Endothelial cell of umbilical vein (primary cell): Measurements from ENCODE around the gene XPA. TPM values are rescaled to one million over a fixed set of nuclear protein-coding genes. Genes with fewer than 3 reads are reported as not detected.

Experiments
- BruUV-seq: library from RNA; stranded (reverse); fragments of 400-500 nt; replicated peaks from 2 replicates; lab custom pipeline; 2021; lab: Mats Ljungman, UMichigan
- CTCF ChIA-PET: fragments of 300-600, 350-600 bp; sonication (Branson Sonifier 250); formaldehyde crosslinking; loops from one replicate; lab custom pipeline; 2021; ENCODE audit warnings: antibody characterized with exemption, inconsistent platforms; lab: Charles Lee
- POLR2A ChIA-PET: fragments of 300-600, 350-600 bp; sonication (Branson Sonifier 250); formaldehyde crosslinking; loops from one replicate; lab custom pipeline; 2021; ENCODE audit warnings: antibody characterized with exemption, inconsistent platforms; lab: Charles Lee
- DNase-seq: peaks from one replicate; pipeline ENCODE4 v3.0.0-alpha.2; 2011; ENCODE audit warnings: low read depth, low spot score
- FAIRE-seq: peaks from 2 replicates; lab custom pipeline; 2011; peaks lifted over from hg19 to GRCh38; lab: Jason Lieb, UNC
- H2AFZ ChIP-seq: 2 replicates; pipeline ENCODE4 v1.6.0; 2012; ENCODE audit warnings: low read depth, low read length, control low read depth, inconsistent platforms
- H3K27ac ChIP-seq: 2 replicates; pipeline ENCODE4 v1.5.1; 2011; ENCODE audit warnings: low read depth, mild to moderate bottlenecking, control low read depth, low read length, moderate library complexity; ENCODE audit not compliant: insufficient read depth
- H3K27me3 ChIP-seq, 2 experiments: 2 replicates each; pipeline versions ENCODE4 v1.6.0 to v1.6.1; 2011; ENCODE audit warnings: low read length in 2 of 2, mixed read lengths in 1 of 2; ENCODE audit not compliant: control insufficient read depth in 2 of 2, insufficient read depth in 2 of 2
- H3K36me3 ChIP-seq, 2 experiments: 2 replicates in 1 of 2; 3 replicates in 1 of 2; pipeline ENCODE4 v1.5.1; 2011; ENCODE audit warnings: low read length in 2 of 2, mild to moderate bottlenecking in 1 of 2, moderate library complexity in 1 of 2; ENCODE audit not compliant: control insufficient read depth in 2 of 2, insufficient read depth in 2 of 2; ENCODE audit errors: extremely low read depth in 1 of 2
- H3K4me1 ChIP-seq: 3 replicates; pipeline ENCODE4 v1.5.1; 2011; ENCODE audit warnings: mild to moderate bottlenecking, low read length; ENCODE audit not compliant: control insufficient read depth, insufficient read depth; ENCODE audit errors: extremely low read depth
- H3K4me2 ChIP-seq: 2 replicates; pipeline ENCODE4 v1.6.1; 2011; ENCODE audit warnings: low read length, control low read depth, mixed read lengths; ENCODE audit not compliant: insufficient read depth
- H3K4me3 ChIP-seq, 3 experiments: fragments of 200-600 bp in 1 of 3; sonication (generic), shearing (Covaris generic) in 1 of 3; replicated peaks in 1 of 3; 2 replicates each; pipeline ENCODE4 v1.5.1; 2011 to 2016; ENCODE audit warnings: control low read depth in 3 of 3, low read length in 3 of 3, mild to moderate bottlenecking in 2 of 3, inconsistent platforms in 1 of 3, low read depth in 1 of 3, moderate library complexity in 1 of 3; ENCODE audit not compliant: insufficient read depth in 1 of 3
- H3K79me2 ChIP-seq: 2 replicates; pipeline ENCODE4 v1.6.0; 2012; ENCODE audit warnings: low read length, inconsistent platforms; ENCODE audit not compliant: control insufficient read depth, insufficient read depth
- H3K9ac ChIP-seq: replicated peaks from 2 replicates; pipeline ENCODE3; 2011; ENCODE audit warnings: low read length, control low read depth; ENCODE audit not compliant: insufficient read depth; ENCODE audit errors: extremely low read depth
- H3K9me1 ChIP-seq: replicated peaks from 3 replicates; pipeline ENCODE4 v1.6.0; 2011; ENCODE audit warnings: mild to moderate bottlenecking, low read length; ENCODE audit not compliant: control insufficient read depth, insufficient read depth; ENCODE audit errors: extremely low read depth
- H3K9me3 ChIP-seq: replicated peaks from 2 replicates; pipeline ENCODE4 v1.5.1; 2012; ENCODE audit warnings: low read length, inconsistent platforms; ENCODE audit not compliant: control insufficient read depth, insufficient read depth
- H4K20me1 ChIP-seq: replicated peaks from 2 replicates; pipeline ENCODE3; 2011; ENCODE audit warnings: mild to moderate bottlenecking, low read length; ENCODE audit not compliant: control insufficient read depth, insufficient read depth; ENCODE audit errors: extremely low read depth
- EZH2 ChIP-seq: IDR thresholded peaks from 2 replicates; pipeline ENCODE4 v1.6.1; 2012; ENCODE audit warnings: borderline replicate concordance, low read depth, mild to moderate bottlenecking, moderate library complexity, low read length, inconsistent platforms; ENCODE audit not compliant: severe bottlenecking
- FOS ChIP-seq: IDR thresholded peaks from 2 replicates; pipeline ENCODE4 v1.6.1; 2011; ENCODE audit warnings: mild to moderate bottlenecking, low read length, moderate library complexity, borderline replicate concordance; ENCODE audit not compliant: insufficient read depth
- GATA2 ChIP-seq: IDR thresholded peaks from 2 replicates; pipeline ENCODE4 v1.7.0; 2011; ENCODE audit warnings: low read depth, mild to moderate bottlenecking, moderate library complexity, mixed read lengths, low read length; ENCODE audit not compliant: insufficient read length, insufficient read depth
- JUN ChIP-seq: IDR thresholded peaks from 2 replicates; pipeline ENCODE4 v1.6.1; 2011; ENCODE audit warnings: borderline replicate concordance, low read depth; ENCODE audit not compliant: insufficient read length, insufficient read depth
- MYC ChIP-seq: IDR thresholded peaks from one replicate; pipeline ENCODE4 v1.6.1; 2011; ENCODE audit warnings: mild to moderate bottlenecking, low read depth, low read length
- POLR2A ChIP-seq: IDR thresholded peaks from 2 replicates; pipeline ENCODE4 v1.6.1; 2012; ENCODE audit warnings: low read depth, mild to moderate bottlenecking, control low read depth, low read length
- POLR2AphosphoS5 ChIP-seq: IDR thresholded peaks from 2 replicates; pipeline ENCODE4 v1.6.1; 2012; ENCODE audit warnings: low read depth, mild to moderate bottlenecking, control low read depth, low read length, moderate library complexity; ENCODE audit not compliant: insufficient read depth
- dilution Hi-C: fragments of 300-500 bp; cut with MboI; formaldehyde crosslinking; loops from one replicate; pipeline ENCODE4 v1.15.0; 2019; ENCODE audit warnings: low sequenced_read_pairs; ENCODE audit not compliant: extremely low pct_ligation_motif_present
- intact Hi-C: fragments of 100-400 bp; cut with micrococcal nuclease; formaldehyde crosslinking; loops from one replicate; pipeline ENCODE4 v1.10.0; 2022
- polyA plus RNA-seq, 4 experiments: library from polyadenylated mRNA; depleted of rRNA in 3 of 4; stranded (reverse) in 3 of 4; unstranded in 1 of 4; fragments of >200 nt; gene quantifications; 2 replicates each; pipeline versions ENCODE4 v1.2.1 to v1.2.3, GENCODE V29; 2011 to 2012; ENCODE audit warnings: missing spikeins in 1 of 4
- total RNA-seq: library from RNA; stranded (reverse); gene quantifications from 2 replicates; pipeline ENCODE4 v1.2.3, GENCODE V29; 2021
- TF ChIP-seq, protein P1 (sequence below): IDR thresholded peaks from 2 replicates; pipeline ENCODE4 v1.6.1; 2011; ENCODE audit not compliant: insufficient read depth, insufficient read length
- TF ChIP-seq, protein P2 (sequence below), 2 donors: IDR thresholded peaks; 1 replicate in 1 of 2; 2 replicates in 1 of 2; pipeline ENCODE4 v1.5.1; 2011; ENCODE audit warnings: low read length in 2 of 2, mild to moderate bottlenecking in 2 of 2, moderate library complexity in 2 of 2, control low read depth in 1 of 2, inconsistent platforms in 1 of 2, low read depth in 1 of 2; ENCODE audit not compliant: insufficient read depth in 1 of 2; ENCODE audit errors: extremely low read depth in 1 of 2

The XPA gene
- total and polyA plus RNA-seq, 2 donors (not counting 3 experiments of a cell fraction or from before 2014, with no cell fraction given), result 3.6 to 21.1 TPM

- intact Hi-C loops, result no loop called here
- H3K79me2 ChIP-seq, result peaks cover 15% of the 10 kb centered on the region
- CTCF ChIA-PET, result interaction anchor here (1.7 to 2.4 kb wide), 2 partner anchors 10 to 27 kb away, joined by 3 to 14 read pairs; no protein-coding TSS in a partner anchor
- no peaks in the 10 kb centered on the region for H4K20me1 ChIP-seq
- no TSS peak for BruUV-seq
- no peak for FAIRE-seq
- no peak for TF ChIP-seq MYC
- TF ChIP-seq JUN, result no peak
- TF ChIP-seq, protein P1, sequence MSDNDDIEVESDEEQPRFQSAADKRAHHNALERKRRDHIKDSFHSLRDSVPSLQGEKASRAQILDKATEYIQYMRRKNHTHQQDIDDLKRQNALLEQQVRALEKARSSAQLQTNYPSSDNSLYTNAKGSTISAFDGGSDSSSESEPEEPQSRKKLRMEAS, result no peak
- TF ChIP-seq EZH2, result no peak
- TF ChIP-seq, protein P2, sequence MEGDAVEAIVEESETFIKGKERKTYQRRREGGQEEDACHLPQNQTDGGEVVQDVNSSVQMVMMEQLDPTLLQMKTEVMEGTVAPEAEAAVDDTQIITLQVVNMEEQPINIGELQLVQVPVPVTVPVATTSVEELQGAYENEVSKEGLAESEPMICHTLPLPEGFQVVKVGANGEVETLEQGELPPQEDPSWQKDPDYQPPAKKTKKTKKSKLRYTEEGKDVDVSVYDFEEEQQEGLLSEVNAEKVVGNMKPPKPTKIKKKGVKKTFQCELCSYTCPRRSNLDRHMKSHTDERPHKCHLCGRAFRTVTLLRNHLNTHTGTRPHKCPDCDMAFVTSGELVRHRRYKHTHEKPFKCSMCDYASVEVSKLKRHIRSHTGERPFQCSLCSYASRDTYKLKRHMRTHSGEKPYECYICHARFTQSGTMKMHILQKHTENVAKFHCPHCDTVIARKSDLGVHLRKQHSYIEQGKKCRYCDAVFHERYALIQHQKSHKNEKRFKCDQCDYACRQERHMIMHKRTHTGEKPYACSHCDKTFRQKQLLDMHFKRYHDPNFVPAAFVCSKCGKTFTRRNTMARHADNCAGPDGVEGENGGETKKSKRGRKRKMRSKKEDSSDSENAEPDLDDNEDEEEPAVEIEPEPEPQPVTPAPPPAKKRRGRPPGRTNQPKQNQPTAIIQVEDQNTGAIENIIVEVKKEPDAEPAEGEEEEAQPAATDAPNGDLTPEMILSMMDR (IDR thresholded peaks at IDR 0.05; ENCODE audit: extremely low read depth in 1 of 2, insufficient read depth in 1 of 2, low read depth in 1 of 2, low read length in 2 of 2), result no peak
- no peak for TF ChIP-seq GATA2
- no peak for TF ChIP-seq POLR2A
- no peak for TF ChIP-seq POLR2AphosphoS5
- no peak for TF ChIP-seq FOS
- no peak overlapping the region for H3K27ac ChIP-seq
- H3K27me3 ChIP-seq, result no peaks in the 10 kb centered on the region
- dilution Hi-C loops, result no loop called here
- no peak overlapping the region for H3K4me3 ChIP-seq
- H3K9me3 ChIP-seq, result no peaks in the 10 kb centered on the region
- H3K9me1 ChIP-seq, result no peaks in the 10 kb centered on the region
- no peak overlapping the region for H2AFZ ChIP-seq
- DNase-seq, result no peak
- no peaks in the 10 kb centered on the region for H3K36me3 ChIP-seq
- H3K4me1 ChIP-seq, result no peaks in the 10 kb centered on the region
- no peak overlapping the region for H3K9ac ChIP-seq
- H3K4me2 ChIP-seq, result no peak overlapping the region
- POLR2A ChIA-PET, result no interaction called here
Measured at GRCh38 chr9:97625620-97626019, 71.5 kb downstream of the XPA start.

Other genes with a start within 250 kb of the XPA start
- gene TMOD1, start 195.7 kb downstream of the XPA start, total RNA-seq, result 0.74 and 1.4 TPM in 2 replicates
- gene TMOD1, start 195.7 kb downstream of the XPA start, polyA plus RNA-seq, result 0.13 and 0.26 TPM in 2 replicates
- gene TSTD2, start 64.0 kb downstream of the XPA start, total RNA-seq, result 15.1 and 15.9 TPM in 2 replicates
- gene TSTD2, start 64.0 kb downstream of the XPA start, polyA plus RNA-seq, result 13.5 and 13.7 TPM in 2 replicates
- gene NCBP1, start 63.5 kb downstream of the XPA start, total RNA-seq, result 42.8 and 45.3 TPM in 2 replicates
- 8.8 and 10.9 TPM in 2 replicates for gene NCBP1, start 63.5 kb downstream of the XPA start, polyA plus RNA-seq
- not detected in 2 replicates for gene FOXE1, start 155.9 kb upstream of the XPA start, total RNA-seq
- not detected in 2 replicates for gene FOXE1, start 155.9 kb upstream of the XPA start, polyA plus RNA-seq
- gene TRMO, start 225.2 kb upstream of the XPA start, total RNA-seq, result 10.1 and 10.9 TPM in 2 replicates
- 10.1 and 11.9 TPM in 2 replicates for gene TRMO, start 225.2 kb upstream of the XPA start, polyA plus RNA-seq
- not detected in 2 replicates for gene HEMGN, start 240.8 kb upstream of the XPA start, total RNA-seq
- gene HEMGN, start 240.8 kb upstream of the XPA start, polyA plus RNA-seq, result not detected in 2 replicates